Panc1 (cell line): Measurements from ENCODE around the gene PRPF39. TPM values are rescaled to one million over a fixed set of nuclear protein-coding genes. Genes with fewer than 3 reads are reported as not detected.
"Not testable (repeated sequence)": the region's sequence is repeated elsewhere in the genome, so short reads cannot be mapped to it uniquely, and the experiment has no call there.

Source experiments
- ATAC-seq: fragments of 200-7000 bp; cut with Tn5 transposase; 2 replicates; pipeline ENCODE4 v1.9.1; 2020; ENCODE audit warnings: mild to moderate bottlenecking, moderate library complexity
- BruUV-seq: library from RNA; stranded (reverse); fragments of 400-500 nt; replicated peaks from 2 replicates; lab custom pipeline; 2021; lab: Mats Ljungman, UMichigan
- CTCF ChIA-PET: fragments of 300-600 bp; sonication (Branson Sonifier 250); formaldehyde crosslinking; loops from one replicate; lab custom pipeline; 2022; ENCODE audit warnings: antibody characterized with exemption; lab: Charles Lee
- POLR2A ChIA-PET: fragments of 300-600 bp; sonication (Branson Sonifier 250); formaldehyde crosslinking; loops from one replicate; lab custom pipeline; 2022; ENCODE audit warnings: antibody characterized with exemption; lab: Charles Lee
- DNase-seq: peaks from one replicate; pipeline ENCODE4 v3.0.0-alpha.2; 2010; ENCODE audit warnings: low read depth, low spot score
- H3K27ac ChIP-seq: 2 replicates; pipeline ENCODE4 v1.5.1; 2011; ENCODE audit warnings: mild to moderate bottlenecking, low read length, inconsistent platforms
- H3K27me3 ChIP-seq: fragments of 200-500 bp; sonication (Bioruptor generic); 2 replicates; pipeline ENCODE4 v1.6.0; 2014; ENCODE audit warnings: low read length, inconsistent platforms; ENCODE audit not compliant: control insufficient read depth, insufficient read depth
- H3K36me3 ChIP-seq: fragments of 200-500 bp; sonication (Bioruptor generic); 2 replicates; pipeline ENCODE4 v1.5.1; 2014; ENCODE audit warnings: inconsistent platforms, mild to moderate bottlenecking, low read length, moderate library complexity; ENCODE audit not compliant: control insufficient read depth, insufficient read depth
- H3K4me1 ChIP-seq: 2 replicates; pipeline ENCODE4 v1.5.1; 2011; ENCODE audit warnings: inconsistent platforms, mild to moderate bottlenecking, low read length, moderate library complexity; ENCODE audit not compliant: control insufficient read depth, insufficient read depth
- H3K4me3 ChIP-seq, 2 experiments: 2 replicates each; pipeline ENCODE4 v1.5.1; 2011 to 2012; ENCODE audit warnings: low read depth in 2 of 2, low read length in 2 of 2, mild to moderate bottlenecking in 2 of 2, inconsistent platforms in 1 of 2, moderate library complexity in 1 of 2
- H3K9me3 ChIP-seq: fragments of 200-500 bp; sonication (Bioruptor generic); 2 replicates; pipeline ENCODE4 v1.5.1; 2014; ENCODE audit warnings: low read depth, mild to moderate bottlenecking, inconsistent platforms, low read length, moderate library complexity; ENCODE audit not compliant: control insufficient read depth, insufficient read depth
- CTCF ChIP-seq: fragments of 450-650 bp; IDR thresholded peaks from 2 replicates; pipeline ENCODE4 v1.5.1; 2017; ENCODE audit warnings: mild to moderate bottlenecking
- POLR2AphosphoS5 ChIP-seq: IDR thresholded peaks from 2 replicates; pipeline ENCODE4 v1.6.1; 2012; ENCODE audit warnings: mild to moderate bottlenecking, low read depth, low read length, moderate library complexity
- REST ChIP-seq, 2 experiments: IDR thresholded peaks; 2 replicates each; pipeline ENCODE4 v1.6.1; 2011 to 2012; ENCODE audit warnings: low read depth in 2 of 2, control low read depth in 1 of 2, low read length in 1 of 2, mild to moderate bottlenecking in 1 of 2, moderate library complexity in 1 of 2; ENCODE audit not compliant: insufficient read depth in 1 of 2
- SIN3A ChIP-seq: IDR thresholded peaks from 2 replicates; pipeline ENCODE4 v1.6.1; 2012; ENCODE audit warnings: low read depth, mild to moderate bottlenecking, low read length, moderate library complexity, borderline replicate concordance; ENCODE audit not compliant: insufficient read depth
- TCF7L2 ChIP-seq: IDR thresholded peaks from 2 replicates; pipeline ENCODE4 v1.6.1; 2011; ENCODE audit warnings: mild to moderate bottlenecking, low read depth, low read length, inconsistent platforms
- in situ Hi-C: cut with HindIII; loops from 2 replicates; pipeline ENCODE4 v1.10.0; 2016; ENCODE audit warnings: low sequenced_read_pairs, low pct_unique_long_range_greater_than_20kb
- intact Hi-C: fragments of 100-400 bp; cut with micrococcal nuclease; formaldehyde crosslinking; loops from one replicate; pipeline ENCODE4 v1.10.0; 2022; ENCODE audit not compliant: unreplicated experiment
- total RNA-seq: library from RNA; stranded (reverse); gene quantifications from one replicate; pipeline ENCODE4 v1.2.1, GENCODE V29; 2021; ENCODE audit not compliant: unreplicated experiment

PRPF39 gene
- total RNA-seq, 1 experiment from 2014 or later: 30.7 TPM

GRCh38 chr14:45140661-45141187, 56.8 kb downstream of the PRPF39 start:
- peaks cover 4% of the 10 kb centered on the region; the same call in 1 of the 2 replicates for H3K4me1 ChIP-seq
- no peaks in the 10 kb centered on the region; the same call in 1 of the 2 replicates for H3K36me3 ChIP-seq
- TF ChIP-seq REST (IDR thresholded peaks at IDR 0.05; ENCODE audit: insufficient read depth in 1 of 2, low read depth in 2 of 2, low read length in 1 of 2) (no peak), TCF7L2 (no peak), CTCF (no peak), SIN3A (no peak), POLR2AphosphoS5 (no peak)
- no peaks in the 10 kb centered on the region for H3K27me3 ChIP-seq
- CTCF ChIA-PET: interaction anchor here (0.7 kb wide), 1 partner anchor 8 kb away, joined by 3 read pairs; no protein-coding TSS in a partner anchor
- no peak overlapping the region for H3K4me3 ChIP-seq
- POLR2A ChIA-PET: no interaction called here
- no peaks in the 10 kb centered on the region for H3K9me3 ChIP-seq
- in situ Hi-C loops: no loop called here
- no peak overlapping the region for H3K27ac ChIP-seq
- intact Hi-C loops: no loop called here
- no TSS peak for BruUV-seq
- ATAC-seq (no peak), DNase-seq (no peak)

- H3K27me3 ChIP-seq, BruUV-seq, H3K9me3 ChIP-seq, H3K4me3 ChIP-seq, POLR2A ChIA-PET, H3K4me1 ChIP-seq, in situ Hi-C loops, ATAC-seq, DNase-seq, CTCF ChIA-PET, intact Hi-C loops, H3K36me3 ChIP-seq, H3K27ac ChIP-seq: not testable (repeated sequence)
Observed at GRCh38 chr14:45142083-45142482, 58.2 kb downstream of the PRPF39 start.

- intact Hi-C loops (no loop called here), in situ Hi-C loops (no loop called here)
- H3K27me3 ChIP-seq: no peaks in the 10 kb centered on the region
- H3K4me1 ChIP-seq: no peaks in the 10 kb centered on the region
- H3K27ac ChIP-seq: no peak overlapping the region
- H3K4me3 ChIP-seq: no peak overlapping the region
- ATAC-seq (no peak), DNase-seq (no peak)
- H3K36me3 ChIP-seq: no peaks in the 10 kb centered on the region
- no peaks in the 10 kb centered on the region for H3K9me3 ChIP-seq
- CTCF ChIA-PET: interaction anchor here (0.6 kb wide), 1 partner anchor 126 kb away, joined by 5 read pairs; no protein-coding TSS in a partner anchor
- no TSS peak for BruUV-seq
- POLR2A ChIA-PET: no interaction called here
- no peak for TF ChIP-seq POLR2AphosphoS5
Observed at GRCh38 chr14:45144658-45145057, 60.7 kb downstream of the PRPF39 start.
